Peyer's patch (tissue), 4 donors: ENCODE measurements around the gene SCAF11.

ENCODE experiments used
- CTCF ChIP-seq, 6 experiments: fragments of 450-650 bp in 4 of 6; fragments of 200-600 bp in 2 of 6; sonication (generic) in 1 of 6; IDR thresholded peaks; one replicate each; pipeline ENCODE4 v1.5.1; 2017 to 2019; ENCODE audit warnings: antibody characterized with exemption in 6 of 6, mild to moderate bottlenecking in 3 of 6, moderate library complexity in 1 of 6
- POLR2A ChIP-seq, 2 donors: fragments of 450-650 bp; IDR thresholded peaks; one replicate each; pipeline ENCODE4 v1.5.1; 2017; ENCODE audit warnings: antibody characterized with exemption in 2 of 2, mild to moderate bottlenecking in 2 of 2, moderate library complexity in 2 of 2

GRCh38 chr12:45909041-45909713, 81.2 kb downstream of the SCAF11 start:
- TF ChIP-seq CTCF (IDR thresholded peaks at IDR 0.05) (no peak), POLR2A (IDR thresholded peaks at IDR 0.05) (no peak)
